MV-4-11 (cell line): ENCODE measurements around the gene ZNF680.
"Not testable (repeated sequence)": the region's sequence is repeated elsewhere in the genome, so short reads cannot be mapped to it uniquely, and the experiment has no call there.

Experiments
- DNase-seq: peaks from one replicate; lab custom pipeline; 2025; lab: John Stamatoyannopoulos, UW

The ZNF680 gene

DNA sequence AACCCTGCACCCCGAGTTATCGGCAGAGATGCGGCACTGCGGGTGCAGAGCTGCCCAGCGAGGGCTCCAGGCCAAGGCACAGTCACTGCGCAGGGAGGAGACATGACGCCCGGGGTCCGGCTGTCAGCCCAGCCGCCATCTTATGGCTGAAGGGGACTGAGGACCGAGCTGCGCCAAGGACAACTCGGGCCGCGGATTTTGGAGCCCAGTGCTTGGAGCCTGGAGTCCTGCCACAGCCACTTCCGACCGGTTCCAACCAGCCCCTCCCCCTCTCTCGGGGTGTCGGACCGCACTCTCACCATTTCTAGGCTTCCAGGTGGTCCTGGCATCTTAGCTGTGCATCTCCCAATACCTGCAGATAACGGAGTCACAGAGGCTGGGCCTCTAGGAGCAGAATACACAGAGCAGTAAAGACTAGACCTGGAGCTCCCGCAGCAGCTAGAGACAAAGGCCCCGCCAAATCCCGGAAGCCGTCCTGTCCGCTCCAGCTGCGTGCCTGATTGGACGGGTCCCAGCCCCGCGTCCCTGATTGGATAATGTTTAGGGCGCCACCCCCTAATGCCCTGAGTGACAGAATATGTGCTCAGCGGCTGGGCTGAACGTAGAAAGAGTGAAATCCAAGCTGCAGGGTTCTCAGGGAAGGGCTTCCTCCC is at the start of gene ZNF680:
ZNF680 (minus strand) TSS at position 446 of the 653 bp plus-strand sequence; CDS start at position 329, 117 bp downstream.
- peak; percentile 96 for DNase-seq

DNA sequence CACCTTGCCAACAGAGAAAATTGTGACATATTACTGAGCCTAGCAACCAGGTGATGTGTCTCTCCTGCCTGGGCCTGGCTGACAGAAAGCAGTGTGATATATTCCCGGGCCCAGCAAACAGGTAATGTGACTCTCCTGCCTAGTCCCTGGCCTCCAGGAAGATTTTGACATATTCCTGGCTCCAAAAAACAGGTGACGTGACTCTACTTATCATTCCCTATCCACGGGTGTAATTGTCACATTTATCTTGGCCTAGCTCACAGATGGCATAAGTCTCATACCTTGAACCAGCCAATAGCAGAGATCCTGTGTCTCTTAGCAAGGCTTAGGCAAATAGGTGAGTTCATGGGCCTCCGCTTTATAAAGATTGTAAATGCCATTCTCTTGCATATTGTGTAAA is 49.6 kb upstream of the ZNF680 start:
- DNase-seq: no peak

DNA sequence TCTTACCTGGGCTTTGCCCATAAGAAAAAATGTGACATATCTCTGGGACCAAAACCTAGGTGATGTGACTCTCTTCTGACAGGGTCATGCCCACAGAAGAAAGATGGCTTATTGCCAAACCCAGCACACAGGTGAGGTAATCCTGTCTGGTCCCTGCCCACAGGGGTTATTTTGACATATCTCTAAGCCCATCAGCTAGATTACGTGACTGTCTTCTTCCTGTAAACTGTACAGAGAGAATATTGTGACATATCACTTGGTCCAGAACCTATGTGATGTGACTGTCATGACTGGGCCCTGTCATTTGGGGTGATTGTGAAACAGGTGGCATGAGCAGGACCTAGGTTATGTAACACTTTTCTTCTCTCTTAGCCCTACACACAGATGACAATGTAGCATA is 48.8 kb upstream of the ZNF680 start:
- DNase-seq: no peak

DNA sequence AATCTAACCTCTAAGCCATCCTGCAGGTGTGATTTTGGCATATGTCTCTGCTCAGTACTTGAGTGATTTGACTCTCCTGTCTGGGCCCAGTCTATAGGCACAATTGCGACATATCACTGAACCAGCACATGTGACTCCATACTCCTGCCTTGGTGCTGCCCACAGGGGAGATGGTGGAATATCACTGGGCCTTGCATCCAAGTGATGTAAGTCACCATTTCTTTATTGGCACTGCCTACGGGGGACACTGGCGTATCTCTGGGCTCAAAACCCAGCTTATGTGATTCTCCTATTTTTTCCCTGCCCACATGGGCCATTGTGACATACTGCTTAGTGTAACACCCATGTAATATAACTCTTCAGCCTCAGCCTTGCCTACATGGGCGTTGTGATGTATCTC is 48.1 kb upstream of the ZNF680 start:
- no peak for DNase-seq

DNA sequence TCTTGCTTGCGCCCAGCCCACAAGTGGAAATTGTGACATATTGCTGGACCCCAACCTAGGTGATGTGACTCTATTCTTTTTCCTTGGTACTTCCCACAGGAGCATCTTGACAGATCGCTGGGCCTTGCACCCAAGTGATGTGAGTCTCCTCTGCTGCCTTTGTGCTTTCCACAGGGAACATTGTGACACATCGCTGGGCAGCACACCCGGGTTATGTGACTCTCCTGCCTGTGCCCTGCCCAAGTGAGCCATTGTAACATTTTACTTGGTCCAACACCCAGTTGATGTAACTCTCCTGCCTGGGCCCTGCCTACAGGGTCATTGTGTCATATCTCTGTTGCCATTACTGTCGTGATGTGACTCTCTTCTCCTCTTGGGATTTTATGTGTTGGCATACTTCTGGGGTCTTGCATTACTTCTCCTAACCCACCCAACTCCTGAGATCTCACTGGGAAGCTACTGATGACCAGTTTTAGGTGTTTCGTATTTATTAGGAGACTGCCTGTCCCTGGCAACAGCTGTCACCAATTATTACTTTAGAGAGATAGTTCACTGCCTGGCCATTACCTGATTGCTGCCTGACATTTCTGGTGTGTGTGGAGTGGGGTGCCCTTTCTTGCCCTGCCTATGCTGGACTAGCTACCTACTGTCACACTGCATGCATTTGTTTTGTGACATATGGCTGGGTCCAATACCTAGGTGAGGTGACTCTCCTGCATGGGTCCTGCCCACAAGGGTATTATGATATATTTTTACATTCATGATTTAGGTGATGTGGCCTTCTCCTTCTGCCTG is 45.4 kb upstream of the ZNF680 start:
- DNase-seq: no peak

DNA sequence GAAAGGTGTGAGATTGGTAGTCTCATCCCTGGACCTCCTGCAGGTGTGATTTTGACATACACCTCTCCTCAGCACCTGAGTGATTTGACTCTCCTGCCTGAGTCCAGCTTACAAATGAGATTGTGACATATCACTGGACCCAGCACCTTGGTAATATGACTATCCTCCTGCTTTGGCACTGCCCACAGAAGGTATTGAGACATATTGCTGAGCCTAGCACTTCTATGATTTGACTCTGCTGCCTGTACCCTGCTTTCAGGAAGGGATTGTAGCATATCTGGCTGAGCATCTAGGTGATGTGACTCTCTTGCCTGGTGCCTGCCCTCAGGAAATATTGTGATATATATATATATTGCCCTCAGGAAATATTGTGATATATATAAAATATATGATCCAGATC is 43.5 kb upstream of the ZNF680 start:
- no peak for DNase-seq

DNA sequence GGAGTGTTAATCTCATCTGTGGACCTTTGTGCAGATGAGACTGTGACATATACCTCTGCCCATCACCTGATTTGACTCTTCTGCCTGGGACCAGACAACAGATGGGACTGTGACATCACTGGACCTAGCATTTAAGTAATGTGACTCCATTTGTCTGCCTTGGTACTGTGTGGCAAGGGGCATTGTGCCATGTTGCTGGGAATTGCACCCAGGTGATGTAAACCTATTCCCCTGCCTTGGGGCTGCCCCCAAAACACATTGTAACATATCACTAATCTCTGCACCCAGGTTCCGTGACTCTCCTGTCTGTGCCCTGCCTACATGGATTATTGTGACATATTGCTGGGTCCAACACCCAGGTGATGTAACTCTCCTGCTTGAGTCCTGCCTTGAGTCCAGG is 40.4 kb upstream of the ZNF680 start:
- DNase-seq: no peak

DNA sequence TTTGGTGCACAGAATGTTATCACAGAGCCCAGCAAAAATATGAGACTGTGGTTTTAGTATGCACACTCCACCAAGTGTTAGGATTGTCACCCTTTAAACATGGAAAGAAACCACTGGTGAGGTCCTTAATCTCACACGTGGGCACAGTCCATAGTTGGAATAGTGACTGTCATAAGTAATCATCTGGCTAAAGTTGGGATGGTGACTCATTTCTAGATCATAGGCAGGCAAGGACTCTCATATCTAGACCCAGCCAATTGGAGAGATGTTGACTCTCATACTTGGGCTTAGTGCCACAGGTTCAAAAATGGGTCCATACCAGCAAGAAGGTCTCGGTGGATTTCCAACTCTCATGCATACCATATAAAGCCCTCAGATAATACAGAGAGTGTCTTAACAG is 39.6 kb upstream of the ZNF680 start:
- no peak for DNase-seq

DNA sequence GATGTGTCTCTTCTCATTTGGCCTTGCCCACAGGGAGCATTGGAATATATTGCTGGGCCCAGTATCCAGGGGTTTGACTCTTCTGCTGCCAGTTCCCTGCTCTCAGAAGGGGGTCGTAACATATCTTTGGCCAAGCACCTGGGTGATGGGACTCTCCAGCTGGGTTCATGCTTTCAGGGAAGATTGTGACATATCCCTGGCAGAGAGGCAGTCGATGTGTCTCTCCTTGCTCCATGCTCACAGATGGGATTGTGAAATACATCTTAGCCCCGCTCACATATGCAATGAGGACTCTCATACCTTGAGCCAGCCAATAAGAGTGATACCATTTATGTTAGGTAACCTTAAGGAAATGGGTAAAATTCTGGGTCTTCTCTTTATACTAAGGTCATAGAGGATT is 39.2 kb upstream of the ZNF680 start:
- DNase-seq: no peak

DNA sequence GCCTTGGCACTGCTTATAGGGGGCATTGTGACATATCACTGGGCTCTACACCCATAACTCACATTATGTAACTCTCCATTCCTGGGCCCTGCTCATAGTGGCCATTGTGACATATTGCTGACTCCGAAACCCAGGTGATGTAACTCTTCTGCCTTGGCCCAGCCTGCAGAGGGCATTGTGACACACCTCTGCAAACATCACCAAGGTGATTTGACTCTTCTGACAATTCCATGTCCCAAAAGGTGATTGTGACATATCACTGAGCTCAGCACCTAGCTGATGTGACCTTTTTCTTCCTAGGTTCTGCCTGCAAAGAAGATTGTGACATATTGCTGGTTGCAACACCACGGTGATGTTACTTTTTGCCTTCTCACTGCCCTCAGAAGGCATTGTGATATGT is 36.5 kb upstream of the ZNF680 start:
- DNase-seq: no peak

DNA sequence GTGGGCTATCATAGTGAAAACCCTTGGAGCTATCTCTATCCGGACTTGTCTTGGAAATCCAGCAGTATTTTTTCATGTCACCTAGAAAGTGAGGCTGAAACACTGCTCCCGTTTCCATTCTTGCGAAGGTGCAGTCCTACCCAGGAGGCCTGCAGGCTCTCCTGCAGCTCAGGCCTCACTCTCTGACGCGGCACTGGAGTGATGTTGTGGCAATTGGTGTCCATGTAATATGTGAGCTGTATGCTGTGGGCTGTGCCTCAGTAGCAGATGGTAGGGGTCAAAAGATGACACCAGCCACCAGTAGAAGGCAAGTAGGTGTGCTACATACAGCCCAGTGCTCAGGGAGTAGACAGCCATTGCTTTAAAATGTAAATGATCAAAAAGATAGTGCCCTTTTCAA is 28.1 kb upstream of the ZNF680 start:
- DNase-seq: no peak

DNA sequence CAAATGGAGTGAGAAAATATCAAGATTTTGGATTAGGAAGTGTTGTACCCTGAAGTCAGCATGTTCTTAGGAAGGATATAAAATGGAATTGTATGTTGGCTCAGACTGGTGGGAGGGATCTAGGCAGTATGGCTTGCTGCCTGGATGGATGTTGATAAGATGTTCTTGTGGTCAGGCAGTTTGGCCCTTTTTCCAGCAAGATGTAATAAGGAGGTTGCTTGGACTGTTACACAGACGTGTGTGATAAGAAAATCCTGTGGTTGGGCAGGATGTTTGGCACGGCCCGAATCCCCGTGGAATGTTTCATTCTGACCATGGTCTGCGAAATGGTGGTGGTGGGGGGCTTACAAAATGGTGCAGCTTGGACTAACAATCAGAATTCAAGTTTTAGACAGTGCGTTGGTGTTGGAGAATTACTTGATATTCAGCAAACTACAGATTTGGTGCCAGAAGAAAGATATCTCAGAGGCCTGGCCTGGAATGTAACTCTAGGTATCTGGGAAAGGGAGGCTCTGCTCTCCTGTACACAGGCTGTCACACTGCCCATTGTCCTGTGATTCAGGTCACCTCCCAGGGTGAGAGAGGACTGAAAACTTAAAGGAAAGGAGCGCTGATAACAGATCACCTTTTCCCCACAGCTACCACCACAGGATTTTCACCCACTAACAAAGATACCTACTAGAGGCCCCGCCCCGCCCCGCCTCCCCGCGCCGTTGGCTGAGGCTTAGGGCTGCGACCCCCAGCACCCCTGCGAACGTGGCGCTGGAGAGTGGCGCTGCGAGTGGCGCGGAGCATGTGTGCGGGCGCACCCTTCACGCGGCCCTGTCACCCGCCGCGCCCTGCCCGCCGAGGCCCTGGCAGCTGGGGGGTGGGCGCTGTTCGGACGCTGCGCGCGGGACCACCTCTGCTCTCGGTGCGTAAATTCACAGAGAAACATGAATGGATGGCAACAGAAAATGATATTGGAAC is 19.3 kb upstream of the ZNF680 start:
- DNase-seq: no peak

DNA sequence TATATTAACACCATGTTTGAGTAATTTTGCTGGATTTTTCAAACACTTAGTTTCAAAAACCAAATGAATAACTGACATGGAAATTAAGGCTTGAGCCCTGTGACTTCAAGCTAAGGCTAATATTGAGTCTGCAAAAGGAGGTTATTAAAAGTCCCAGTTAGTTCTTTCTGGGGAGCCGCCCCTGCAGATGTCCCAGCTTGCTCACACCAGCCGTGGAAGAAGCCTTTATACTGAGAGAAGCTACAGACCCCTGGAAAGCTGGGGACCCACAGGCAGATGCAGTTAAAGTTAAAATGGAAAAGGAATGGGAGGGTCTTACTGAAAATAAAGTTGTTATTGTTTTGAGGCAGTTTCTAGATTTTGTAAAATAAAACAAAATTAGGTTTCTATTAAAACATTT is 18.5 kb upstream of the ZNF680 start:
- DNase-seq: no peak

DNA sequence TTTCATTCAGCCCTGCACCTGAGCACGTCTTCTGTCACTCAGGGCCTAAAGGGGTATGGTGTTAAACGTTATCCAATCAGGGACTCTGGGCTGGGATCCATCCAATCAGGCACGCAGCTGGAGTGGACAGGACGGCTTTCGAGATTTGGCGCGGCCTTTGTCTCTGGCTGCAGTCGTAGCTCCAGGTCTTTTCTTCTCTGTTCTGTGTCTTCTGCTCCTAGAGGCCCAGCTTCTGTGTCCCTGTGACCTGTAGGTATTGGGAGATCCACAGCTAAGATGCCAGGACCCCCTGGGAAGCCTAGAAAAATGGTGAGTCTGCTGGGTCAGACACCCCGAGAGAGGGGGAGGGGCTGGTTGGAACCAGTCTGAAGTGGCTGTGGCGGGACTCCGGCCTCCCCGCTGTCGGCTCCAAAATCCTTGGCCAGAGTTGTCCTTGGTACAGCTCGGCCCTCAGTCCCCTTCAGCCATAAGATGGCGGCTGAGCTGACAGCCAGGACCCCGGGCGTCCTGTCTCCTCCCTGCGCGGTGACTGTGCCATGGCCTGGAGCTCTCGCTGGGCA is 11.7 kb upstream of the ZNF680 start:
- DNase-seq: no peak

DNA sequence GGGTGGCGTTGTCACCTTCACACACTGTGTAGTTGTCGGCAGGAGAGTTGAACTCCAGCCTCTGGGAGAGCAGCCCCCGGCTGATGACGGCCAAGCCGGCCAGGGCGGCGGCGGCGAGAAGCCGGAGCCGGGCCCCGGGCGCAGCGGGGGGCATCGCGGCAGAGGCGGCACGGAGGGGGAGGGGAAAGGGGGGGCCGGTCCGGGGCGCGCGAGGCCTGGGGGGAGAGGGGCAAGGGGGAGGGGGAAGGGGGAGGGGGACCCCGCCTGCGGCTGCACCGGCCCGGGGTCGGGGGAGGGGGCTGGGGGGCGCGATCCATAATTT is 7.4 kb upstream of the ZNF680 start:
- DNase-seq: not testable (repeated sequence)

DNA sequence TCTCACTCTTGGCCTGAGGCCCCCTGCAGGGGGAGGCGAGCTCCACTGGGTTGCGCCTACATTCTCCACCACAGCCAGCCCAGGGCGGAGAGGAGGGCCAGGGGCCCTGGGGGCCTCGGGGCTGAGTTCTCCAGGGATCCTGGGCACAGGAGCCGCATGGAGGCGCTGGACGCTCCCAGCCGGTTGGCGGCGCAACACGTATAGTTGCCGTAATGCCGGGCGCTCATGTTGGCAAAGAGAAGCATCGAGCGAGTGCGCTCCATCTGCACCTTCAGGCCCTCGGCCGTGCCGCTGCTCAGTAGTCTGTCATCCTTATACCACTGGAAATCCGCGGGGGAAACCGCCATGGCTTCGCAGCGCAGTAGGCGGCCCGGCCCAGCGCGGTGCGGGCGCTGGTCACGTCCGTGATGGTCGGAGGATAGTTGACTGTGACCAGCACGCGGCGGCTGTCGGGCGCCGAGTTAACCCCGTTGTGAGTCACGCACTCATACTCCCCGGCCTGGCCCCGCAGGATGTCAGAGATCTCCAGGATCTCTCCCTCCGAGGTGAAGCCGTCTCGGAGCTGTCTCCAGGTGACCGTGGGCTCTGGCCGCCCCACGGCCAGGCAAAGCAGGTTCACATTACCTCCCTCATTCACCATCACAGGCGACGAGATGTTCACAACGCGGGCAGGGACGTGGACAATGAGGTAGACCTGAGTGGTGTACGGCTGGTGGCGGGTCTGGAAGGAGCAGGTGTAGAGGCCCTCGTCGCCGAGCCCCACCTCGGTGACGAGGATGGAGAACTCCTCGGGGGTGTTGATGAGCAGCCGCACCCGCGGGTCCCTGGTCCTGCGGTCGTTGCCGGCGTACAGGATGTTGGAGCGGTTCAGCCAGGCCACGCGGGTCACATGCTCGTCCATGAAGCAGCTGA is 6.8 kb upstream of the ZNF680 start:
- DNase-seq: not testable (repeated sequence)

DNA sequence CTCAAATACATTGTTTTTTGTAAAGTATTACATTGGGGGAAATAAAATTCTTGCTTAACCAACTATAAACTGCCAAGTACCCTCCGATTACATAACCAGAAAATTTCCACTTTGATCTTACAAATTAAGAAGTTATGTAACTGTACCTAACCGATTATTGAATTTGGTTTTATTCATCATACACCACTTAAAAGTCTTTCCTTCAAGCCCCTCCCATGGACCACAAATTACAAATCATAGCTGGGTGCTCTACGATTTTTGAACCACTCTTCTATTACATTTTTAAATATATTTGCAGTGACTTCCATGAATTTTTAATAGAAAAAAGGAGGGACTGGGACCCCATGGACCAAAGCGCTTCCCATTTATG is 630 bp downstream of the ZNF680 start:
- DNase-seq: peak; percentile 31

DNA sequence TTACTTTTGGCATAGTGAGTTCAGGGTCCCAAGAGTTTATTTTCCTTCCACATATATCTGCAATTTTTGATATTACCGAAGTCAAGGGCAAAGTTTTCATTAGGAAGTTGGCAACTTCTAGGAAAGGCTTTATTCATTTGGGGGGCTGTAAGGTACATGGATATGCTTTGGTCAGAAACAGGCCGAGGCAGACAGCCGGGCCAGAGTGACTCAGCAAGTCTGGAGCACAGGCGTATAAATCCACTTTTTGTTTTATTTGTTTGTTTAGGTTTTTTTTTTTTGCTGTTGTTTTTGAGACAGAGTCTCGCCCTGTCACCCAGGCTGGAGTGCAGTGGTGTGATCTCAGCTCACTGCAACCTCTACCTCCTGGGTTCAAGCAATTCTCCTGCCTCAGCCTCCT is 3.7 kb downstream of the ZNF680 start:
- DNase-seq: no peak

DNA sequence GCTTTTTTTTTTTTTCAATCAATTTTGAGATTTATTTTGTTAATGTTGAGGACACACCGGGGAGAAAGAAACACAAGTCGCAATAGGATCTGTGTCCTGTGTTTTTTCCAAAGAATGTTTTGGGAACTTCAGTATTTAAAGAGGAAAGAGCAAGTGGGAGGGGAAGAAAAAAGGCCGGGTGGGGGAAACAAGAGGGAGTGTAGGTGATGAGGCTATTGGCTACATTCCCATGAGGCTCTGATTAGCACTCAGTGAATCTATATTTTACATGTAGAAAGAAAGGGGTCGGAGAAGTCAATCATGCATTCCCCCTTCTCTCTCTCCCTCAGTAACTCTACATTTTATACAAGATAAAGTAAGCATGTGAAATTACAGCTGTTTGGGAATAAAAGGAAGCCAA is 4.1 kb downstream of the ZNF680 start:
- no peak for DNase-seq

DNA sequence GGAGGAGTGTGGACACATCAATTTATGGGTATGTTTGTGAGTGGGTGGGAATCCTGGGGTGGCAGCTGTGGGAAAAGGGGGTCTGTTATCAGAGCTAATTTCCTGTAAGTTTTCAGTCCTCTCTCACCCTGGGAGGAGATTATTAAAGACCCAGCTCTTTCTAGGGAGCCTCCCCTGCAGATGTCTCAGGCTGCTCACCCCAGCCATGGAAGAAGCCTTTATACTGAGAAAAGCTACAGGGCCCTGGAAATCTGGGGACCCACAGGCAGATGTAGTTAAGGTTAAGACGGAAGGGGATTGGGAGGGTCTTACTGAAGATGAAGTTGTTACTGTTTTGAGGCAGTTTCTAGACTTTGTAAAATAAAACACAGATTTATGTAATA is 4.6 kb downstream of the ZNF680 start:
- DNase-seq: no peak

DNA sequence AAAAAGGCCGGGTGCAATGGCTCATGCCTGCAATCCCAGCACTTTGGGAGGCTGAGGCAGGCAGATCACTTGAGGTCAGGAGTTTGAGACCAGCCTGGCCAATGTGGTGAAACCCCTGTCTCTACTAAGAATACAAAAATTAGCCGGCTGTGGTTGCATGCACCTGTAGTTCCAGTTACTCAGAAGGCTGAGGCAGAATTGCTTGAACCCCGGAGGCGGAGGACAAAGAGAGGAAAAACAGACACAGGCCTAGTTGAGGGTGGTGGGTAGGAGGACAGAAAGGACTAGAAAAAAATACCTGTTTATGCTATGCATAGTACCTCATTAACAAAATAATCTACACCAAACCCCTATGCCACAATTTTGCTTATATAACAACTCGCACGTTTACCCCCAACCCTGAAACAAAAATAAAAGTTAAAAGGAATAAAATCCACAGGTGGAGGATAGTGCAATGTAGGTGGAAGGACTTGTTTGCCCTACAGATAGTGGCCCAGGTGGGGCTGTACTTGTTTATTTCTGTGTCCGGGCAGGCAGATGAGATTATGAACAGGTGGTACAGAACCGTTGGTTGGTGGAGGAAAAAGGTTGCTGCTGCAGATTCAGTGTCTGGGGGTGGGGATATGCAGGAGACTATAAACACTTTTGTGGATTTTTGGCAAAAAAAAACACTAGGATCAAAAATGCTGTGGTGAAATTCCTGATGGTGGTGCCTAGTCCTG is 5.1 kb downstream of the ZNF680 start:
- DNase-seq: no peak
